Transverse colon (tissue), 3 donors: ENCODE results near the gene HOXB1.

Experiments used
- POLR2A ChIP-seq: fragments of 450-650 bp; IDR thresholded peaks from one replicate; pipeline ENCODE4 v1.6.1; 2016; ENCODE audit warnings: antibody characterized with exemption, mild to moderate bottlenecking, moderate library complexity
- POLR2AphosphoS5 ChIP-seq, 3 donors: sonication (generic); formaldehyde crosslinking; IDR thresholded peaks; one replicate each; pipeline ENCODE4 v1.6.1; 2016; ENCODE audit warnings: antibody characterized with exemption in 3 of 3

DNA sequence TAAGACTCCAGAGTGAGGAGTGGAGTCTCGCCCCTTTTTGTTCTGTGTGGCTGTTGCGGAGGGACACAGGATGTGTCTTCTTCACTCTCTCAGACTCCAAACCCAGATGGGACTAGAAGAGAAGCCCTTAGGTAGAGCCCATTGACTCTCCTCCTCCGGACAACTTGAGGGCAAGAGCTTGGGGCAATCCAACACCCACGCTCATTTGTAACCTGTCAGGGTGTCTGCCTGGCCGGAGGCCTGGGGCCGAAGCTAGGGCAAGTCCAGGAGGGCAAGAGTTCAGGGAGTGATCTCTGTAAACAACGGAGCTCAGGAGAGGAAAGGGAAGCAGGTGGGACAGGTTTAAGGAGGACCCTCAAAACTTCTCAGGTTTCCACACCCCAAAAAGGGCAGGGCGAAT, 1.4 kb upstream of the HOXB1 start:
- TF ChIP-seq POLR2AphosphoS5 (IDR thresholded peaks at IDR 0.05) = no peak
- no peak for TF ChIP-seq POLR2A
